ENCODE measurements around the gene PRSS50.

DNA sequence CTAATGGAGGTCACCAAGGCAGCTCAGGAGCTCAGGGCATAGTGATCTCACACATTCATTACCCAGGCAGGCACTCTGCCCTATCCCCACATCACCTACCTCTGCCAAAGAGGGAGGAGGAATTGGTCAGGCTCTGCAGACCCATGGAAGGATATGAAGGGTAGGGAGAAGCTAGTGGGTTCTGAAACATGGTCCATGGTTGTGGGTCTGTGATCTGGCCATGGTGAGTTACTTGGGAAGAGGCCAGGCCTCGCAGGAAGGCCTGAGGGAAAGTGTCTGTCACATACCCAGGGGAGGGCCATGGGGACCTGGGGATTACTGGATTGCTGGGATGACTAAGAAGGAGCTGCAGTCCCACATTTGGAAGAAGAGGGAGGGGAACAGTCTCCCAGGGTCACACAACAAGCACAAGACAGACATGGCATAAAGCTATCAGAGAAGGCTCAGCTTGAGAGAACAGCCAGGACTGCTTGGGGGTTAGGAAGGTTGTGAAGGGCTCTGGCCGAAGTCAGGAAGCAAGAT lies 1.4 kb upstream of the PRSS50 start:
- TF ChIP-seq POLR2A (IDR thresholded peaks at IDR 0.05) = no peak
- TF ChIP-seq, protein P1, sequence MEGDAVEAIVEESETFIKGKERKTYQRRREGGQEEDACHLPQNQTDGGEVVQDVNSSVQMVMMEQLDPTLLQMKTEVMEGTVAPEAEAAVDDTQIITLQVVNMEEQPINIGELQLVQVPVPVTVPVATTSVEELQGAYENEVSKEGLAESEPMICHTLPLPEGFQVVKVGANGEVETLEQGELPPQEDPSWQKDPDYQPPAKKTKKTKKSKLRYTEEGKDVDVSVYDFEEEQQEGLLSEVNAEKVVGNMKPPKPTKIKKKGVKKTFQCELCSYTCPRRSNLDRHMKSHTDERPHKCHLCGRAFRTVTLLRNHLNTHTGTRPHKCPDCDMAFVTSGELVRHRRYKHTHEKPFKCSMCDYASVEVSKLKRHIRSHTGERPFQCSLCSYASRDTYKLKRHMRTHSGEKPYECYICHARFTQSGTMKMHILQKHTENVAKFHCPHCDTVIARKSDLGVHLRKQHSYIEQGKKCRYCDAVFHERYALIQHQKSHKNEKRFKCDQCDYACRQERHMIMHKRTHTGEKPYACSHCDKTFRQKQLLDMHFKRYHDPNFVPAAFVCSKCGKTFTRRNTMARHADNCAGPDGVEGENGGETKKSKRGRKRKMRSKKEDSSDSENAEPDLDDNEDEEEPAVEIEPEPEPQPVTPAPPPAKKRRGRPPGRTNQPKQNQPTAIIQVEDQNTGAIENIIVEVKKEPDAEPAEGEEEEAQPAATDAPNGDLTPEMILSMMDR (IDR thresholded peaks at IDR 0.05) = no peak
